ENCODE data around the gene SRGAP2B. TPM values are rescaled to one million over a fixed set of nuclear protein-coding genes. Genes with fewer than 3 reads are reported as not detected.
"Not testable (repeated sequence)": the region's sequence is repeated elsewhere in the genome, so short reads cannot be mapped to it uniquely, and the experiment has no call there.

The SRGAP2B gene
- total RNA-seq, 1 experiment from 2014 or later, result 57.2 TPM

- H3K9me3 ChIP-seq (ENCODE audit: insufficient read depth, low read depth); CTCF ChIA-PET: not testable (repeated sequence)
Measured at GRCh38 chr1:145065194-145065826, 29.8 kb downstream of the SRGAP2B start.

GRCh38 chr1:145063941-145064648, 31.0 kb downstream of the SRGAP2B start:
- H3K79me2 ChIP-seq (ENCODE audit: low read depth); H3K4me1 ChIP-seq (replicated peaks; ENCODE audit: insufficient read depth); POLR2A ChIA-PET (ENCODE audit: unreplicated experiment); H3K9me3 ChIP-seq (ENCODE audit: insufficient read depth, low read depth); H4K20me1 ChIP-seq (ENCODE audit: insufficient read depth); H3K4me2 ChIP-seq; BruUV-seq (replicated peaks); H3K27ac ChIP-seq; H3K36me3 ChIP-seq (ENCODE audit: low read depth); H3F3A ChIP-seq (ENCODE audit: insufficient read depth, low read depth); H3K9me2 ChIP-seq (ENCODE audit: insufficient read depth); H3K27me3 ChIP-seq (ENCODE audit: insufficient read depth, low read depth); H2AFZ ChIP-seq; CTCF ChIA-PET; intact Hi-C loops (cut with micrococcal nuclease; ENCODE audit: unreplicated experiment); DNase-seq; H3K4me3 ChIP-seq: not testable (repeated sequence)

More at GRCh38 chr1:145065194-145065826, 29.8 kb downstream of the SRGAP2B start:
- H3K4me3 ChIP-seq; H3K36me3 ChIP-seq (ENCODE audit: low read depth); H3F3A ChIP-seq (ENCODE audit: insufficient read depth, low read depth); H3K4me1 ChIP-seq (replicated peaks; ENCODE audit: insufficient read depth); H3K9me2 ChIP-seq (ENCODE audit: insufficient read depth); H2AFZ ChIP-seq; H3K79me2 ChIP-seq (ENCODE audit: low read depth); H3K27ac ChIP-seq; H3K4me2 ChIP-seq; H3K27me3 ChIP-seq (ENCODE audit: insufficient read depth, low read depth); H4K20me1 ChIP-seq (ENCODE audit: insufficient read depth); POLR2A ChIA-PET (ENCODE audit: unreplicated experiment); intact Hi-C loops (cut with micrococcal nuclease; ENCODE audit: unreplicated experiment); BruUV-seq (replicated peaks); DNase-seq: not testable (repeated sequence)

DNA sequence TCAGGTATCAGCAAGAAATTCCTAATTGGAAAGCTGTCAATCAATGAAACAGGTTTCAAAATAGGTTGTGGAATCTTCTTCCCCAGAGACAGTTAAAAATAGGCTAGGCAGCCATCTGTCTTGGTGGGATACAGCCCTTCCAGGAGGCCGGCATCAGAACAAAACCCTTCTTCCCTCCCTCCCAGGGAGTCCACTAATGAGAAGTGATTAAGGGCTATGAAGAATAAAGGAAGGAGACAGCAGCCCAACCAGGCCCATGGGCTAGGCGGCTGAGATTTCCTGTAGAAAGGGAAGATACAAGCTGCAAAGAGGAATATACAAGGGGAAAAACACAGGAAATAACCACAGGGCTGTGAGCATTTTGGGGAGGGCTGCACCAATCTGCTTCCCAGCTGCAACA, 31.8 kb downstream of the SRGAP2B start:
- H3K4me2 ChIP-seq; POLR2A ChIA-PET (ENCODE audit: unreplicated experiment); H2AFZ ChIP-seq; H4K20me1 ChIP-seq (ENCODE audit: insufficient read depth); BruUV-seq (replicated peaks); DNase-seq; intact Hi-C loops (cut with micrococcal nuclease; ENCODE audit: unreplicated experiment); H3K79me2 ChIP-seq (ENCODE audit: low read depth); H3K4me1 ChIP-seq (replicated peaks; ENCODE audit: insufficient read depth); H3K27me3 ChIP-seq (ENCODE audit: insufficient read depth, low read depth); H3F3A ChIP-seq (ENCODE audit: insufficient read depth, low read depth); H3K9me3 ChIP-seq (ENCODE audit: insufficient read depth, low read depth); CTCF ChIA-PET; H3K36me3 ChIP-seq (ENCODE audit: low read depth); H3K4me3 ChIP-seq; H3K27ac ChIP-seq; H3K9me2 ChIP-seq (ENCODE audit: insufficient read depth): not testable (repeated sequence)

GRCh38 chr1:145058184-145058583, 36.9 kb downstream of the SRGAP2B start:
- BruUV-seq (replicated peaks); H2AFZ ChIP-seq; H3K4me2 ChIP-seq; POLR2A ChIA-PET (ENCODE audit: unreplicated experiment); H3K9me3 ChIP-seq (ENCODE audit: insufficient read depth, low read depth); H3K36me3 ChIP-seq (ENCODE audit: low read depth); H3K9me2 ChIP-seq (ENCODE audit: insufficient read depth); H3K27ac ChIP-seq; H3F3A ChIP-seq (ENCODE audit: insufficient read depth, low read depth); H3K27me3 ChIP-seq (ENCODE audit: insufficient read depth, low read depth); H3K4me1 ChIP-seq (replicated peaks; ENCODE audit: insufficient read depth); H4K20me1 ChIP-seq (ENCODE audit: insufficient read depth); DNase-seq; H3K79me2 ChIP-seq (ENCODE audit: low read depth); H3K4me3 ChIP-seq; intact Hi-C loops (cut with micrococcal nuclease; ENCODE audit: unreplicated experiment); CTCF ChIA-PET: not testable (repeated sequence)

DNA sequence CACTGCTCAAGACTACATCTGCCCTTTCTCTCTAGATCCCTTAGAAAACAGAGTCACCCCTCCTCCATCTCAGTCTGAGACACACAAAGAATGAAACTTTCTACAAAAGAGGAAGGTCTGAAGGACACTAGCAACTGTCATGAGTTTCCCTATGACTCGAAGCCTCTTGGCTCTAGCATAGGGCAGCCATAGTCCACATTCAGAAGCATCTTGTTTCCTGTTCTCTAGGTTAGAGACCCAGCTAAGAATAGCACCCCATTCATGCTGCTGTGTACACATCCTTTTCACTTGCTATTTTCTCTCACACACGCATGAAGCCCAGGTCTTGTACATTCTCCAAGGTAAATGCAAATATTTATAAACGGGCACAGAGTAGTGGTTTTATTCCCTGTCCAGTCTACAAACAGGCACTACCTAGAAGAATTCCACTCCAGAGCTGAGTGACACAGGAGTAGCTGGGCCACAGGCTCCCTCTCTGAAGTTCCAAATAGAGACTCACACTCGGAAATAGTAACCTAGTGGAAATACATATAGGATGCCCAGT, 39.8 kb downstream of the SRGAP2B start:
- H3K4me3 ChIP-seq; H3K4me2 ChIP-seq; DNase-seq; POLR2A ChIA-PET (ENCODE audit: unreplicated experiment); H3K27me3 ChIP-seq (ENCODE audit: insufficient read depth, low read depth); H3K79me2 ChIP-seq (ENCODE audit: low read depth); intact Hi-C loops (cut with micrococcal nuclease; ENCODE audit: unreplicated experiment); H3K9me3 ChIP-seq (ENCODE audit: insufficient read depth, low read depth); H3F3A ChIP-seq (ENCODE audit: insufficient read depth, low read depth); BruUV-seq (replicated peaks); H2AFZ ChIP-seq; H4K20me1 ChIP-seq (ENCODE audit: insufficient read depth); H3K36me3 ChIP-seq (ENCODE audit: low read depth); H3K4me1 ChIP-seq (replicated peaks; ENCODE audit: insufficient read depth); CTCF ChIA-PET; H3K9me2 ChIP-seq (ENCODE audit: insufficient read depth); H3K27ac ChIP-seq: not testable (repeated sequence)

DNA sequence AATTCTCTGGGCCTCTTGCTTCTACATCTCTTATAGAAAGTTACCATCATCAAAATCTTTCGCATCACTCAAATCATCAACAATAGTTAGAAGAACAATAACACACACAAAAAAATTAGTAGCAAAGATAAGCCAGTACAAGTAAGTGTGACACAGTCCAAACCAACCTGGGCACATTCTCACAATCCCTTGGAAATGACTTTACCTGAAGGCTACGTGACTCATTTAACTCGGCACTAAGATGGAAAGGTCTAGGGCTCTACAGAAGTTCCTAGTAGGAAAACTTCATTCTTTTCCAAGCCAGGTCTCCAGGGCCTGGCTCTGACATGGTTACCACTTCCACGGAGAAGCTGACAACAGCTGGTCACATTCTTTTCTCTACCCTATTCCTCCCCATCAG, 41.7 kb downstream of the SRGAP2B start:
- intact Hi-C loops (cut with micrococcal nuclease; ENCODE audit: unreplicated experiment); H3K9me2 ChIP-seq (ENCODE audit: insufficient read depth); H3K4me3 ChIP-seq; H3F3A ChIP-seq (ENCODE audit: insufficient read depth, low read depth); POLR2A ChIA-PET (ENCODE audit: unreplicated experiment); CTCF ChIA-PET; H3K4me2 ChIP-seq; H3K79me2 ChIP-seq (ENCODE audit: low read depth); H3K27me3 ChIP-seq (ENCODE audit: insufficient read depth, low read depth); H3K27ac ChIP-seq; H3K36me3 ChIP-seq (ENCODE audit: low read depth); H2AFZ ChIP-seq; DNase-seq; H3K9me3 ChIP-seq (ENCODE audit: insufficient read depth, low read depth); H3K4me1 ChIP-seq (replicated peaks; ENCODE audit: insufficient read depth); H4K20me1 ChIP-seq (ENCODE audit: insufficient read depth); BruUV-seq (replicated peaks): not testable (repeated sequence)

DNA sequence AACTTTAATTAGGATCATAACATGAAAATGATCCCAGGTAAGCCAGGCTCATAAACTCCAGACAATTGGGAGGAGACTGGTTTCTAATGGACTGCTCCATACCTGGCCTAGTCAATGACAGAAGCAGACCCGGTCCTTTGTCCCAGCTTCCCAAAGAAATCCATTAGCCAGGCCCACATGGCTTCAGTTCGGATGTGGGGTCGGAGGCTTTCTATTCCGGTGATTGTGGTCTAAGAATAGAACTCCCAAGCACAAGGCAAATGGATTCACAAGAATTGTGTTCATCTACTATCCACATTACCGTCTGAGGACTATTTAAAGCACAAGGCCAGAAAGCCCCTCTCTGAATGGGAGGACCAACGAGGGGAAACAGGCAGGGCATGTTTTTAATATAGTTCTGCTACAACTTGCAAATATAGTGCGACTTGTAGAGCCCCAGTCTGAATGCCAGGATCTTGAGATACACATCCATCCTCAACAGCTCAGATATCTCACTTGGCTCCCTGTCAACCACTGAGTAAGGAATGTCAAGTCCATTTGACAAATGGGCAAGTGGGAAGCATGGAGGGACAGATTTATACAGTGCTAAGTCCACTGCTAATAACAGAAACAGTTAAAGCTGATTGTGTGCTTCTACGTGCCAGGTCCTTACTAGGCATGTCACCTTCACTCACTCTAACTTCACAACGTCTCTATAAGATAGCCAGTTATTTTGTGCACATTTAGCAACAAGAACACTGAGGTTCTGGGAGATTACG, 42.9 kb downstream of the SRGAP2B start:
- H2AFZ ChIP-seq; H3K4me2 ChIP-seq; H3K79me2 ChIP-seq (ENCODE audit: low read depth); H3K36me3 ChIP-seq (ENCODE audit: low read depth); BruUV-seq (replicated peaks); H3K27ac ChIP-seq; H4K20me1 ChIP-seq (ENCODE audit: insufficient read depth); H3K9me3 ChIP-seq (ENCODE audit: insufficient read depth, low read depth); H3K9me2 ChIP-seq (ENCODE audit: insufficient read depth); DNase-seq; H3K27me3 ChIP-seq (ENCODE audit: insufficient read depth, low read depth); intact Hi-C loops (cut with micrococcal nuclease; ENCODE audit: unreplicated experiment); POLR2A ChIA-PET (ENCODE audit: unreplicated experiment); H3K4me3 ChIP-seq; CTCF ChIA-PET; H3F3A ChIP-seq (ENCODE audit: insufficient read depth, low read depth); H3K4me1 ChIP-seq (replicated peaks; ENCODE audit: insufficient read depth): not testable (repeated sequence)

Data from PC-9 (cell line).